Measurements from ENCODE around the gene TINAGL1.

The TINAGL1 gene

GRCh38 chr1:31568895-31569595, 7.3 kb upstream of the TINAGL1 start:
- no peak for DNase-seq

GRCh38 chr1:31569596-31570173, 6.6 kb upstream of the TINAGL1 start:
- no peak for DNase-seq

- DNase-seq, result no peak
These were observed 6.1 kb upstream of the TINAGL1 start for GRCh38 chr1:31570228-31570627.

- no peak for DNase-seq
These were observed 5.4 kb upstream of the TINAGL1 start for GRCh38 chr1:31570906-31571305.

DNA sequence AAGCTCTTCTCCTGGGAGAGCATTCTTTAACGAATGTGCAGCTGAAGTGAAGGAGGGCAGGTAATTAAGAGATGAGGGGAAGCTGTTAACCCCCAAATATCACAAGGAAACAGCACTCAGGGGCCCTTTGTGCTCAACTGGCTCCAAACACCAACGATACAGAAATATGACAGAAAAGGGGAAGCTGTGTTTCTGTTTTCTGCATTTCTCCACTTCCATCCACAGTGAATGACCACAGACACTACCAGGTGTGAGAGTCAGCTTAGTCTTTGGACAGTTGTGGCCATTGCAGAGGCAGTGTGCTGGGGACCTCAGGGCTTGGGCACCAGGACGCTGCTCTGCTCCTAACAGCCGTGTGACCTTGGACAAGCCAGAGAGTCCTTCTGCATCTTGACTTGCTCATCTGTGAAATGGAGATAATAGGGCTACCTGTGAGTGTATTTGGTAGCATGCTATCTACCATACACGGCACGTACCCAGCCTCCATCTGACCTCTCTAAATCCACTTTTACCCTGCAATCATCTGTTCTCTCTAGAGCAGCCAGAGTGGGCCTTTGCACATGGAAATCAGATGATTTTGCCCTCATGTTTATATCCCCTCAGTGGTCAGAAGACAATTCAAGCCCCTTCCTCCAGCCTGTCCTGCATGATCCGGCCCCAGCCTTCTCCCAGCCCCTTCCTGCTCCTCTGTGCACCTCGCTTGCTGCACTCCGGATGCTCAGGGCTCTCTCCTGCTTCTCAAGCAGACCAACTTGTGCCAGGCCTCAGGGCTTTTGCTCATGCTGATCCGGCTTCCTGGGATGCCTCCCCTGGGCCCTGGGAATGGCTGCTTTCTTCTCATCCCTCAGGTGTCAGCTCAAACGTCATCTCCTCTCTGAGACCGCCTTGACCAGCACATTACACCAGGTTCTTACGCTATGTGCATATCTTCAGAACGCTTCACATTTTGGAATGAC, 4.7 kb upstream of the TINAGL1 start:
- no peak for DNase-seq

DNA sequence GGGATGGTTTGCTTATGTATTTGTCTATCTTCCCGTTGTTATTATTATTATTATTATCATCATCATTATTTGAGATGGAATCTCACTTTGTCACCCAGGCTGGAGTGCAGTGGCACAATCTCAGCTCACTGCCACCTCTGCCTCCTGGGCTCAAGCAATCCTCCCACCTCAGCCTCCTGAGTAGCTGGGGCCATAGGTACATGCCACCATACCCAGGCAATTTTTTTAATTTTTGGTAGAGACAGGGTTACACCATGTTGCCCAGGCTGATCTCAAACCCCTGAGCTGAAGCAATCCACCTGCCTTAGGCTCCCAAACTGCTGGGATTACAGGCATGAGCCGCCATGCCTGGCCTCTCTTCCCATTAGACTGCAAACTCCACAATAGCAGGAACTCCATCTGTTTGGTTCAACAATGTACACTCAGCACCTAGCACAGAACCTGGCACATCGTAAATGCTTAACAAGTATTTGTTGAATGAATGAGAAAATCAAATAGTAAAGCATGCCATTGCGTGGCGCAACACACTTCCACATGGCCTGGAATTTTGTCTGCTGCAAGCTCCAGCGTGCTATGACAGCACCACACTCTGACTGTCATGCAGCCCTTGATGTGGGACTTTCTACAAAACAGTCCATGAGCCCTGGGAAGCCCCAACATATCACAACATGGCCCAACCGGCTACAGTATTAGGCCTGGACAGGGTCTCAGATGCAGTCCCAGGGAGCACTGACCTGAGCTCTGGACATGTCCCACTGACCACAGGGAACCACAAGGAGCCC, 3.8 kb upstream of the TINAGL1 start:
- DNase-seq, result no peak

DNA sequence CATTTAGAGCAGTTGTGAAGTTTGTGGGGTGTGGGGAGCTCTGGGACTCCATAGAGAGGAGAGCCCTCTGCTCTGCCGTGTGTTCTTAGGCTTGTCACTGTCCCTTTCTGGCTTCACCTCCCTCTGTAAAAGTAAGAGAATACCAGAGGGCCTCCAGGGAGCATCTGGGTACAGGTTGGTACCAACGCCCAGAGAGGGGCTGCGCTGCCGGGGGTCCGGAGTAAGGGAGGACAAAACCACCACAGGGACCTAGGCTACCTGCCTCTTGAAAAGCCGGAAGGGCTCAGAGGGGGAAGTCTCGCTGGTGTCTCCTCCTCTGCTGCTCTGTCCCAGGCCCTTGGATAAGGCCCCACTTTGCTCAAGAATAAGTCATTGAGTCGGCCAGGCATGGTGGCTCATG, 3.1 kb upstream of the TINAGL1 start:
- no peak for DNase-seq

DNA sequence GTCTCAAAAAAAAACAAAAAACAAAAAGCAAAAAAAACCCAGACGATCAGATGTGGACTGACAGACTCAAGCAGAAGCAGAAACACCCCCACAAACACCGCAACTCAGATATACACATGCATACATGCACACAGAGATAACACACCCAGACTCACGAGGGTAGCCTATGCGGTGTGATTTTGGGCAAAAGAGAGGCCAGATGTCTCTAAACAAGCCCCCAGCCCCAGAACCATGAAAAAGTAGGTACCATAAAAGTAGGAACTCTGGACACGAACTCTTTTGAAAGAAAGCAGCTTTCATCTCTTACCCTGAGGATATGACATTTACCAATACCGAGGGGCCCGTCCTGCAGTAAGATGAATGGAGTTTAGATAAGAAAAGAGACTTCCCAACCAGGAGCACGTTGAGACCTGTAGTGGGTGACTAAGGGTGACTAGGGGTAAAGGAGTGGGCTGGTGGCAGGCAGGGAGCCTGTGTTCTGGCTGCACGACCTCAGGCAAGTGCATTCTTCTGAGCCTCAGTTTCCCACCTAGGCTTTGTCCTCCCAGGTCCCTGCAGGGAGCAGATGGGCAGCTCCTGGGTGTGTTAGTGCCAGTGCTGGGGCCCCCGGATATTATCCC, 1.5 kb upstream of the TINAGL1 start:
- DNase-seq, result no peak

GRCh38 chr1:31575369-31576140, 760 bp upstream of the TINAGL1 start:
- no peak for DNase-seq

DNA sequence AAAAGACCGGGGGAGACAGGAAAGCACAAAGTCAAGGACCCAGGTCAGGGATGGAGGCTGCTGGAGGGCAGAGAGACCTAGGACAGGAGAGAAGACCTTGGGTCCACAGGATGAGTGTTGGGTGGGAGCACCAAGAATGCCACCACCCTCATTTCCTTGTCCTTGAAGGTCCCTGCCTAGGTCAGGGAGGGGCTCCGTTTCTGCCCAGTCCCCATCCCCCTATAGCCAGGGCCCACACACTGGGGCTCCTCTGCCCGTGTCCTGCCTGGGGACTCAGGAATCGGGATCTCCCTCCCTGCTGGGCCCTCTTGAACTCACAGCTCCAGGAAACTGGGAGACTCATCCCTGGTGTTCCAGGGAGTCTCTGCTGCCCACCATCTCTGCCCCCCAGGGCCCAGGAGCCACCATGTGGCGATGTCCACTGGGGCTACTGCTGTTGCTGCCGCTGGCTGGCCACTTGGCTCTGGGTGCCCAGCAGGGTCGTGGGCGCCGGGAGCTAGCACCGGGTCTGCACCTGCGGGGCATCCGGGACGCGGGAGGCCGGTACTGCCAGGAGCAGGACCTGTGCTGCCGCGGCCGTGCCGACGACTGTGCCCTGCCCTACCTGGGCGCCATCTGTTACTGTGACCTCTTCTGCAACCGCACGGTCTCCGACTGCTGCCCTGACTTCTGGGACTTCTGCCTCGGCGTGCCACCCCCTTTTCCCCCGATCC, 584 bp downstream of the TINAGL1 start:
- DNase-seq, result no peak

GRCh38 chr1:31577515-31578192, 1.3 kb downstream of the TINAGL1 start:
- no peak for DNase-seq

GRCh38 chr1:31579374-31579773, 3.1 kb downstream of the TINAGL1 start:
- DNase-seq, result no peak

GRCh38 chr1:31580513-31580870, 4.2 kb downstream of the TINAGL1 start:
- DNase-seq, result no peak

GRCh38 chr1:31580891-31581603, 4.7 kb downstream of the TINAGL1 start:
- no peak for DNase-seq

GRCh38 chr1:31581821-31582810, 5.8 kb downstream of the TINAGL1 start:
- DNase-seq, result no peak

DNA sequence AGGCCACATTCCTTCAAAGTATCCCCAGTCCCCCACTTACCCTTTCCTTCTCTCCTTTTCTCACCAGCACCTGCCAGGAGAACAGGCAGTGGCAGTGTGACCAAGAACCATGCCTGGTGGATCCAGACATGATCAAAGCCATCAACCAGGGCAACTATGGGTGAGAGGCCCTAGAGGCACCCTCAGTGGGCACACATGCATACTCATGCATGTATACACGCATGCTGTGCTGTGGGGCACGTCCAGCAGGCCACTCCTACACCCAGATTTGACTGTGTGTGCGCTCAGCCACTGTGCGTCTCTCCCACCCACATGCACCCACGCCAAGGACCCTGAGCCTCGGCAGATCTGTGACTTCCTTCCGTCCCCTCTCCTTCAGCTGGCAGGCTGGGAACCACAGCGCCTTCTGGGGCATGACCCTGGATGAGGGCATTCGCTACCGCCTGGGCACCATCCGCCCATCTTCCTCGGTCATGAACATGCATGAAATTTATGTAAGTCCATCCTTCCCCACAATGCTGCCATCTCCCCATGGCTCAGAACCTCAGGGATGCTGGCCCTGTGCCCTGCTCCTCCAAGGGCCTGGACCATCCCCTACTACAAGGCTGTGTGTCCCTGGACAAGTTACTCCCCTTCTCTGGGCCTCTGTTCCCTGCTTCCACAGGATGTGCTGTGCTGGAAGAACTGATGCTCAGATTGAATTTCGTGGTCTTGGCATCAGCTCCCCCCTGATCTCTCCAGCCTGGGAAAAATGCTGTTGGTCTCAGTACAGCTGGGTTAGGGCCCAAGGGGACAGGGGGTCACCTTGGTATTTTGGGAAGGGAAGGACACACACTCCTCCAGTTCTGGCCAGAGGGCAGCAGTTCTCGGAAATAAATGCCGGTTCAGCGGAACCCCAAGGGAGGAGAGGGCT, 7.0 kb downstream of the TINAGL1 start:
- no peak for DNase-seq

All from stimulated activated CD4-positive, alpha-beta T cell treated with anti-CD3 and anti-CD28 coated beads, Interleukin-4, amount 100 ng/mL, for 4 hours (primary cell).